ENCODE results near the gene LSM12.

DNA sequence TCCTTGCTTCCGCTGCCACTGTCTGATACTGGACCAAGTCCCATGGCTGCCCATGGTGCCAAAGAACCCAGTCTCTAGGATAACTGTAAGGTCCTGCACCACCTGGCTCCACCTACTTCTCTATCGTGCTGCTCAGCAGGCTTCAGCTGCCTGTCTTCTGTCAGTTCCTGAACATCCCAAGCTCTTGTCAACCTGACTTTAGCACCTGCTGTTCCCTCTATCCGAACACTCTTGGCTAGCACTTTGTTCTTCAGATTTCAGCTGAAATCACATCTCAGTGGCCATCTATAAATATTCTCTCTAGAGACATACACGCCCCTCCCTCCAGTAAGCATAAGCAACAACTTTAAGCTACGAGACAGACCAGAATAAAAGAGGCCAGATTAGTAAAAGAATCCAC lies 36.7 kb downstream of the LSM12 start:
- TF ChIP-seq, protein P1, sequence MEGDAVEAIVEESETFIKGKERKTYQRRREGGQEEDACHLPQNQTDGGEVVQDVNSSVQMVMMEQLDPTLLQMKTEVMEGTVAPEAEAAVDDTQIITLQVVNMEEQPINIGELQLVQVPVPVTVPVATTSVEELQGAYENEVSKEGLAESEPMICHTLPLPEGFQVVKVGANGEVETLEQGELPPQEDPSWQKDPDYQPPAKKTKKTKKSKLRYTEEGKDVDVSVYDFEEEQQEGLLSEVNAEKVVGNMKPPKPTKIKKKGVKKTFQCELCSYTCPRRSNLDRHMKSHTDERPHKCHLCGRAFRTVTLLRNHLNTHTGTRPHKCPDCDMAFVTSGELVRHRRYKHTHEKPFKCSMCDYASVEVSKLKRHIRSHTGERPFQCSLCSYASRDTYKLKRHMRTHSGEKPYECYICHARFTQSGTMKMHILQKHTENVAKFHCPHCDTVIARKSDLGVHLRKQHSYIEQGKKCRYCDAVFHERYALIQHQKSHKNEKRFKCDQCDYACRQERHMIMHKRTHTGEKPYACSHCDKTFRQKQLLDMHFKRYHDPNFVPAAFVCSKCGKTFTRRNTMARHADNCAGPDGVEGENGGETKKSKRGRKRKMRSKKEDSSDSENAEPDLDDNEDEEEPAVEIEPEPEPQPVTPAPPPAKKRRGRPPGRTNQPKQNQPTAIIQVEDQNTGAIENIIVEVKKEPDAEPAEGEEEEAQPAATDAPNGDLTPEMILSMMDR (IDR thresholded peaks at IDR 0.05; ENCODE audit: low read depth, low read length, poor library complexity, severe bottlenecking): no peak
- TF ChIP-seq EZH2phosphoT487 (IDR thresholded peaks at IDR 0.05; ENCODE audit: borderline replicate concordance, low read length): no peak
